Amniotic stem cell (primary cell): Measurements from ENCODE around the gene GOLIM4.
A peak's percentile ranks its signal among the peaks of the same experiment; 100 is the strongest.
"Not testable (repeated sequence)": the region's sequence is repeated elsewhere in the genome, so short reads cannot be mapped to it uniquely, and the experiment has no call there.

ENCODE experiments used
- DNase-seq: peaks from one replicate; lab custom pipeline; 2025; lab: John Stamatoyannopoulos, UW

The GOLIM4 gene

DNA sequence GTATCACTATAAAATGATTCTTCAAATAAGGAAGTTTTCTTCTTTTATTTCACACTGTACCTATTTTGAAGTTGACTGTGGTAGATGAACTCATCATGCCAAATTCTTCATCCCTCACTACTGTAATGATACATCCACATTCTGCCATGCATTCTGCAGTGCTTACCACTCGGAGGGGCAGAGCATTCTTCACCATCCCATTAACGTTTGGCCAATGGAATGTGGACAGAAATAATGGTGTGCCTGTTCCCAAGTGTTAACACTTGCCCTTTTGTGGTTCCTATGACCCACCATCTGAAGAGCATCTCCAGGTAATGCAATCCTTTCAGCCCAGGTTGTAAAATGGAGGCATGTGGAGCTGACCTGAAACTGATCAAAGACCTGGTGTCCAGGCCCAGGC lies 18.6 kb downstream of the GOLIM4 start:
- no peak for DNase-seq

DNA sequence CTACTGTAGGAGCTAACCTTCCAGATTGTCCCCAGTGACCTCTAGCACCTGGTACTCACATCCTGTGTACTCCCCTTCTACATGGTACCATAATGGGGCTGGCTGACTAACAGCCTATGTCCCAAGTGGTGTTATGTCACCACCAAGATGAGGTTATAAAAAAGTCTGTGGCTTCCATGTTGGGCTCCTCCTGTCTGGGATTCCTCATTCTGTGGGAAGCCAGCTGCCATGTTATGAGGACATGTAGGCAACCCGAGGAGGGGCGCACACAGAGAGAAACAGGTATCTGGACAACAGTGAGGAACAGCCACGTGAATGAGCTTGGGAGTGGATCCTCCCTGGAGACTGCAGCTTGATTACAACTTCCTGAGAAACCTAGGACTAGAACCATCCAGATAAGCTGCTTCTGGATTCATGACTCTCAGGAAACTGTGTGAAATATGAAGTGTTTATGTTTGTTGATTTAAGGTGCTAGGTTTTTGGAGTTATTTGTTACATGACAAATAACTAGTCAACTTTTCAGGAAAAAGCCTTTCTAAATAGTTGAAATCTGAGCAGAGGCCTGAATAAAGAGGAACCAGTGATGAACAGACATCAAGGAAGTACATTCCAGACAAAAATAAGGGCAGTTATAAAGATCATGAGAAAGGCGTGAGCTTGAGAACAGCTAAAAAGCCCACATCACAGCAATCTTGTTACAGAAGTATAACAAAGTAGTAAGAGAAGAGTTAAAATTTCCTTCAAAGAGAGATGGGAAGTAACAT lies 21.7 kb downstream of the GOLIM4 start:
- no peak for DNase-seq

DNA sequence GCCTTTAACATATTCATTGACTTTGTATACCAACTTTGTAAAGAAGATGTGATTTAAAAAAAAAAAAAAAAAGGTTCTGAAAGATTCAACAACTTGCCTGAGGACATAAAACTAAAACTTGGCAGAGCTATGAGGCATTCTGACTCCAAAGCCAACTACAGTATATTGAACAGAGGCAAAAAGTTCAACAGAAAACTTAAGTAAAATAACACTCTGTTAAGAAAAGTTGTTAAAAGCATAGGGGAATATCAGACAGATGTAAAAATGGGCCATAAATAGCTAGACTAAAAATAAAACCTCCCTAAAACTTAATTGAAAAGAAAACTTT lies 23.4 kb downstream of the GOLIM4 start:
- DNase-seq, result no peak

DNA sequence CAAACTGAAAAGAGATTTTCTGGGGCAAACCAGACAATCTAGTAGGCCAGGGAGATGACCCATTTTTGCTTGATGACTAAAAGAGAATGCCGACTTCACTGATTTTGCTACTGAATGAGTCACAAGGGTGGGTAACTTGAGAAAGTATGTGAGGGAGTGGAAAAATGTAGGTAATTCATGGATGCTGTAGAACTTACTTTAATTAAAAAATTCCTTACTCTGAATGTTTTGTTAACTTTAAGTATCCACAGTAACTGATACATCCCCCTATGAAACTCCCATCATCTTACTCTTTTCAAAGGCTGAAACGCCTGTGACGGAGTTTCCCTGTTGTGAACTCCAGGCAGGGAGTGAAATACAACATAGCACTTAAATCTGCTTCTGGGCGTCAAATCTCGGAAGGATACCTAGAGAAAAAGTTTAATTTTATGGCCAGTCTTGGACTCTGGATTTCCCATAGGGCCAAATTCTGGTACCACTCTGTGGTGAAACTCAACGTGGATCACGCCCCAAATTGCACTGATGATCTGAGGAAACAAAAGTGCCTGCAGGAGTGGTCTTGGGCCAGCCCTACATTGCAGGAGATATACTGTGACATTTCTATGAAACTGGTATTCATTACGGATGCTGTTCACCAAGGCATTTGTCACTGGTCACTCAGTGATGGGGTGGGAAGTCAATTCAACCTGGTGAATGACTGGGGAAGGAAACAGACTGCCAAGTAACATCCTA lies 24.0 kb downstream of the GOLIM4 start:
- DNase-seq, result peak; percentile 91

DNA sequence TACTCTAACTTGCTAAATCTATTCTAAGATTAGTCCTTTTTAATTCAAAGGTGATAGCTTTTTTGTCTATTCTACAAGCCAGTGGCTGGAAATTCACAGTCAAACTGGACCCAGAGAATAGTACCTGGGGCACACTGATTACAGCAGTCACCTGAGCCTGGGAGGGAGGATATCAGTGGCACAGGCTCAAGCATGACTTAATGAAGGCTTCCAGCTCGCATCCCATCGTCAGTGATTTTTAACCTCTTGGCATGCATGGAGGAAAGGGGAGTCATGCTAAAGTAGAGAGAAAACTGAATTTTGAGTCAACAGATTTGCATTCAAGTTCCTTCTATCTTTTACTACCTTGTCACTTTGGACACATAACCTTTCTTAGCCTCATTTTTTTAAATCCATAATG lies 24.8 kb downstream of the GOLIM4 start:
- DNase-seq, result no peak

DNA sequence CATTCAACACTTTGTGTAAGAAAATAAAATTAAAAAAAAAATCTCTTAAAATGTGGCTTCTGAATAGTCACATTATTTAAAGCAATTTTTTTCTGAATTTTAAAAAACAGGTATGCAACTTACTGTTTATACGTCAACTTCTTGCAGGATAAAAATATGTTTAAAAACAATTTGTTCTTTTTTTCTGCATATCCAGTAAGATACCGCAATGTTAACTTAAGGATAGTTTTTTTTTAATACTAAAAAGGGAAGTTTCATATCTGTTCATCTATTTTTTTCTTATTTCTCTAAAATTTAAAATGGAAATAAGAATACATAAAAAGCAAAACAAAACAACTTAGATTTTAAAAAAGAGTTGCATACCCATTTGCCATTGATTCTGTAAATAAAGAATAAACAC lies 27.4 kb downstream of the GOLIM4 start:
- no peak for DNase-seq

DNA sequence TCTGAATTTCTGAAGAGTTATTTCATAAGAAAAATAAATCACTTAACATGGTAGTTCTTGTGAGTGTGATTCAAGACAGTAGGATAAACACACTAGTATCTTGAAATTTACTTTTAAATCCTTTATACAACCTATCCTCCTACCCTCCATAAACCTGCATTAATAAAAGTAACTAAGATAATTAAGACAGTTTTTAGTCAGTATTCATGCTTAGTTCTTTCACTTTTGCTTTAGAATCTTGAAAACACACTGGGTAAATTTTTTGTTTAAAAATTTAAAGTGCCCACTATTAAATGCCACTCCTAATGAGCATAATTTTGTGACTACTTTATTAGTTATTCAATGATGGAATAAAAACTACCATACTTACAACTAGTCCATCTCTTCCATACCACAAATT lies 28.8 kb downstream of the GOLIM4 start:
- no peak for DNase-seq

DNA sequence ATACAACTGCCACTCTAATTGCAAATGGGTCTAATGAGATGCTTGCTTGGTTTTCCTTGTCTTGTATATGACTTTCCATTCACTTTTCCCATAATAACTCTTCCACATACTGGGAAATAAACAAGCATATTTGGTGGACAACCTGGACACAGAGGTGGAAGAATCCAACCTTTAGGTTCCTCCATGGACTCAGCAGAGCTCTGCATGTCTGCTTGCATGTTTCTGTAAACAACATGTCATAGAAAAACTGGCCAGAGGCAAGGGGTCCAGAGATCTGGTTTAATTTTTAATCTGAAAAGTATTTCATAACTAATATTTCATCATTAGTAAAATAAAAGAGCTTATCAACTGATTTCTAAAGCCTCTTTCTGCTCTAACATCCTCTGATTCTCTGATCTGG lies 30.2 kb downstream of the GOLIM4 start:
- DNase-seq, result no peak

DNA sequence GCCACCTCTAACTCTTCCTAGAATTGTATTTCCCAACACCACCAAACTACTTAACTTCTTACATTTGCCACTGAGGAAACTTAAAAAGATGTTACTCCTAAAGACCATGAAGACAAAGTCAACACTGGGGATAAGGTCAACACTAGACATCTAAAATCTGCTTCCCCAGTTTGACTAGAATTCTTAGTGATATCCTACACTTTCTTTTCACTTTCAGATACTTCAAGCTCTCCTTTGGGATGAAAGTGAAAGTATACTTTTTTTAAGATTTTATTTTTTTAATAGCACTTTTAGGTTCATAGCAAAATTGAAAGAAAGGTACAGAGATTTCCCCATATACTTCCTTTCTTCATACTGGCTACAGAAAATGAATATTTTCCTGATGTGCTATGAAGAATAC lies 32.6 kb downstream of the GOLIM4 start:
- DNase-seq, result no peak

DNA sequence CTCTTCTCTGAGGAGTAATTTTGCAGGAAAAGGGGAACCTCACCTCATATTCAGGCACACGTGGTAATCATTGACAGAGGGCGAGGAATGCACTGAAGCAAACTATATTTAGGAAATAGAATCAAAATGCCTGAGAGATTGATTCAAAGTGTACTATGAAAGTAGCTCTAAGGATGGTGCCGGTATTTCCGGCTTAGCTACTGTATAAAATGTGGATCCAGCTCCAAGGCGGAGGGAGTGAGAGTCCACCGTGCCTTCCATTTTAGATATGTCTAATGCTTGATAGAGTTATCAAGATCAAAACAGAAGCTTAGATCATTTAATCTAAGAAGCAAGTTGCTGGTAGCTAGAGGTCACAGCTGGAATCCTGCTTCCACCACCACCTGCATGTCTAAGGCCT lies 33.0 kb downstream of the GOLIM4 start:
- DNase-seq, result no peak

DNA sequence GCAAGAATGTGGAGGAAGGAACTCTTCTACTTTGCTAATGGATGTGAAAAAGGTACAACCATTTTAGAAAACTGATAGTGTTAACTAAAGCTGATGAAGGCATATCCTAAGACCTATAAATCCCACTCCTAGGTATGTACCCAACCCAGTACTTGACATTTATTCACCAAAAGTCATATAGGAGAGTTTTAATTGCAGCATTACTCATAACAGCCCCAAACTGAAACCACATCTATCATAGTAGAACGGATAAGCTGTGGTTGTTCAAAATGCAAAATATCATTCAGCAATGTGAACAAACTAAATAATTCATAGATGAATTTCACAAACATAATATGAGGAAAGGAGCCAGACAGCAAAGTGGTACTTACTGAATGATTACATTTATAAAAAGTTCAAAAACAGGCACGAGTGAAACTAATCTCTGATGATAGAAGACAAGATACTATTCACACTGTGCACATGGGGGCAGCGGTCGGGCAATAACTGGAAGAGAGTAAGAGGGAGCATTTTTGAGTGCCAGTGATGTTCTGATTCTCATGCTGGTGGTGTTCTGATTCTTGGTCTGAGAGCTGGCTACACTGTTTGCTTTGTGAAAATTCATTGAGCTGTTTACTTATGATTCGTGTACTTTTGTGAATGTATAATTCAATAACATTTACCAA lies 34.3 kb downstream of the GOLIM4 start:
- no peak for DNase-seq

DNA sequence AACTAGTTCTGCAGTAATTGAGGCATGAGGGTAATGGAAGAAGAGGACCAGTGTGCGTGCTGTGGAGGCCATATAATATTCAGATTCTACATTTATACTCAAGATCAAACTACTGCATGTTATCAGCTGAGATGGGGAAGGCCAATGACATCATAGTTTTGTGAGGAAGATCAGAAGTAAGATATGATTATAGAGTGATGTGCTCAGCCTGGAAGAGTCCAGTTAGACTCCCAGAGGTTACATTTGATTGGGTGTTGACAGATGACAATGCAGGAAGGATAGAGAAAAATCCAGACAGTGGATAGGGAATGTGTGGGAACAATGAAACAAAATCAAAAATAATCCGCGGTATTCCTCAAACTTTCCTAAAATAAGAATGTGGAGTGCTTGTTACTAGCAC lies 35.4 kb downstream of the GOLIM4 start:
- DNase-seq, result no peak

DNA sequence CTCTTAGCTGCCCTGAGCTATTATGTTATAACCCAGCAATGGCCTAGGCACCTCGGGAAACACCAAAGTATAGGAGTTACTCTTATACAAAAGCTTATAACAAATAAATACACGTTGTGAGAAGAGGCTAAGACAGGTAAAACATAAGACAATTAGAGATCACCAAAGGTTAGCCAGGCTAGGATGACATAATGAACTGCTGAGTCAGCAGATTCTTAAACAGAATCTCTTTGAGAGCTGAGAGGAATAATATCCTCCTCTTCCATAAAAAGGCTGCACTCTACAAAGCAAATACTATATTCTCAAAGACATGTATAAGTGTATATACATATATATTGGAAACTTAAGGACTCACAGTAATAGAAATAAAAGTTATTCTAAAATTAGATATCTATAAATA lies 37.2 kb downstream of the GOLIM4 start:
- DNase-seq, result no peak

DNA sequence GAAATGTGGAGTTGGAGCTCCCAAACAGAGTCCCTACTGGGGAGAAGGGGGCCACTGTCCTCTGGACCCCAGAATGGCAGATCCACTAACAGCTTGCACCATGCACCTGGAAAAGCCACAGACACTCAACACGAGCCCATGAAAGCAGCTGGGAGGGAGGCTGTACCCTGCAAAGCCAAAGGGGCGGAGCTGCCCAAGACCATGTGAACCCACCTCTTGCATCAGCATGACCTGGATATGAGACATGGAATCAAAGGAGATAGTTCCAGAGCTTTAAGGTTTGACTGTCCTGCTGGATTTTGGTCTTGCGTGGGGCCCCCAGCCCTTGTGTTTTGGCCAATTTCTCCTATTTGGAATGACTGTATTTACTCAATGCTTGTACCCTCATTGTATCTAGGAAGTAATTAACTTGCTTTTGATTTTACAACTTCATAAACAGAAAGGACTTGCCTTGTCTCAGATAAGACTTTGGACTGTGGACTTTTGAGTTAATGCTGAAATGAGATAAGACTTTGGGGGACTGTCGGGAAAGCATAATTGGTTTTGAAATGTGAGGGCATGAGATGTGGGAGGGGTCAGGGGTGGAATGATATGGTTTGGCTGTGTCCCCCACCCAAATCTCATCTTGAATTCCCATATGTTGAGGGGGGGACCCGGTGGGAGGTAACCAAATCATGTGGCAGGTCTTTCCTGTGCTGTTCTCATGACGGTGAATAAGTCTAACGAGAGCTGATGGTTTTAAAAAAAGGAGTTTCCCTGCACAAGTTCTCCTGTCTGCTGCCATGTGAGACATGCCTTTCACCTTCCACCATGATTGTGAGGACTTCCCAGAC lies 39.1 kb downstream of the GOLIM4 start:
- not testable (repeated sequence) for DNase-seq

DNA sequence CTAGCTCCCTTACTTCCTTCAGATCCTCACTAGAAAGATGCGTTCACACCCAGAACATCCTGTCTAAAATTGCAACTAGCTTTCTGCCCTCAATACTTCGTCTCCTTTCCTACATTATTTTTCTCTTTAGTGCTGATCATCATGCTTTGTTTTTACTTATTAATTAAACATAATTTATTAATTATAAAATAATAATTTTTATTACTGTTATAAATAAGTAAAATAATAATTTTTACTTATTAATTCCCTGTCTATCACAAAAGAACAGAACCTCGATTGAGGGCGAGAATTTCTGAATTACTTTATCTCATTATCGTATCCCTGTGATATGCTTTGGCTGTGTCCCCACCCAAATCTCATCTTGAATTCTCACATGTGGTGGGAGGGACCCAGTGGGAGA lies 41.3 kb downstream of the GOLIM4 start:
- no peak for DNase-seq

DNA sequence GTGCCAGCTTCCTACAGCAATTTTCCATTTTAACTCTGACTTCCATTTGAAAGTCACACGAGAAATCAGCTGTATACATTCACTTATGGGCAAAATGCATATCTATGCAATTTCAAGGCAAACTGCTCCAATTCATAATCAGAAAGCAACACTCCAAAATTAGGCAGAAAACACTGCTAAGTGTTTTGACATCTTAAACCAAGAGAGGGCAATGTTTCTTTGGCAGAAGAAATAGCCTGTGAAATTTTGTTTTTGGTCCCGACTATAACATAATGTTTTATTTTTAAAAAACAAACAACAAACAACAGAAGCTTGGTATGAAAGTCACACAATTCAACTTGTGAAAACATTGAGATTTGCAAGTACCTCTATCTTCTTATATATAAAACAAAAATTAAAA lies 42.6 kb downstream of the GOLIM4 start:
- DNase-seq, result no peak

DNA sequence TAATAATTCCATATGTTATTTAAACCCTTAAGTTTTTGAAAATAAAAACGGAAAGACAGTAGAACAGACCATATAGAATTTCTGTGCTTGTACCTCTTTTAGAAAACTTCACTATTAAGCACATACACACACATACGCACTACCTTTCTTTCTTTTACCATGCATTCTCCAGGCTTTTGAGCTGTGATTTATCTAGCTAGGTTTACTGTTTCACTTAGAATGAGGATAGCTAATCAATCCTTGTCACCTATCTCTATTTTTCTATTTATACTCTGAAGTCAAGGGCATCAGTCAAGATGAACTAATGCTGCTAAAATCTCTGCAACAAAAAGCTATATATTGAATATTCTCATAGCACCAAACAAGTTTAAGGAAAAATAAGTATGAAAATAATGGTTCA lies 43.2 kb downstream of the GOLIM4 start:
- no peak for DNase-seq

DNA sequence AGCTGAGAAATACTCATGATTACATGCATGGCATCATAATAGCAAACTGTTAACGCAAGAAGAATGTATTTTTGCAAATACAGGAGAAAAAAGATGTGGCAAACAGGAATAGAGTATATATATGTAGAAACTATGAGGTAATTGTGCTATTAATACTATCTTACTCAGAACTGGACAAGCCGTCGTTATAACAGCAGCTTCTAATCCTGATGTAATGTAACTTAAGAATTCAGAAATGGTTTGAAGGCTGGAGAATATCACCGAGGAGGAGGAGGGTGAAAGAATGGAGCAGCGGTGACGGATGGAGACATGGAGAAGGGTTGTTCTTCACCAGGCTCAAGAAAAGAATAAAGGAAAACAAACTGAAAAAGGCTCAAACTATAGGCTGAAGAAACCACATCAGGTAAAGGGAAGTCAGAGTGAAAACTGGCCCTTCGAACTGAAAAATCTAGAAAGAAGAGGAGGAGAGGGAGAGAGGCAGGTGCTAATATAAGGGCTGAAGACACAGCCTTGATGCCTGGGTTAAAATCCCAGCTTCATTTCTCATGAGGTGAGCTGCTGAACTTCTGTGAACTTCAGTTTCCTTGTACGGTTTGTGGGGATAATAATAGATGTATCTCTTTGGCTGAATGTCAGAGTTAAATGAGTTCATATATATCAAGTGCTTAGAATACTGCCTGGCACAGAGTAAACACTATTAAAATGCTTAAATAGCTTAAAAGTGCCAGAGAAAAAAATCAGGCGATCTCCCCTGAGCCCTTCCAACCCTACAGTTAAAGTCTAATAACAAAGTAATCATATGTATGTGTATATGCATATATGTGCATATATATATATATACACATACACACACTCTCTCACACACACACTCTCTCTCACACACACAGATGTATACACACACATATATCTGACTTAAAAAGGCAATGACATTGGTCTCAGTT lies 43.9 kb downstream of the GOLIM4 start:
- DNase-seq, result no peak

DNA sequence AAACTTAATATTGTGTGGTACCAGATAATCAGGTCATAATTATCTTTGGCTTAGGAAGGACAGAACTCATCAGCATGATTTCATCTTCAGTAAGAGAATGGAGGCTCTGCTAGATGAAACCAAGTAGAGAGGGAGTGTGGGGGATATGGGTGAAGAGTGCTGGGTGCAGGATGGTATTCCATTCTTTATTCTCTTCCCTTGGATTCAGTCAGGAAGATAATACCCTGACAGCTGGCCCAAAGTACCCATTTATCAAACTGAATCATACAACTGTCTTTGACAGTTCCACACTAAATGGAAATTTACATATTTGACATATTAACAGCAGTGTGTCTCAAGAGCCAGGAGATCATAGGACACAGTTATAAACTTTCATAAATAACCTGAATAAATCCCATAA lies 44.7 kb downstream of the GOLIM4 start:
- DNase-seq, result no peak

DNA sequence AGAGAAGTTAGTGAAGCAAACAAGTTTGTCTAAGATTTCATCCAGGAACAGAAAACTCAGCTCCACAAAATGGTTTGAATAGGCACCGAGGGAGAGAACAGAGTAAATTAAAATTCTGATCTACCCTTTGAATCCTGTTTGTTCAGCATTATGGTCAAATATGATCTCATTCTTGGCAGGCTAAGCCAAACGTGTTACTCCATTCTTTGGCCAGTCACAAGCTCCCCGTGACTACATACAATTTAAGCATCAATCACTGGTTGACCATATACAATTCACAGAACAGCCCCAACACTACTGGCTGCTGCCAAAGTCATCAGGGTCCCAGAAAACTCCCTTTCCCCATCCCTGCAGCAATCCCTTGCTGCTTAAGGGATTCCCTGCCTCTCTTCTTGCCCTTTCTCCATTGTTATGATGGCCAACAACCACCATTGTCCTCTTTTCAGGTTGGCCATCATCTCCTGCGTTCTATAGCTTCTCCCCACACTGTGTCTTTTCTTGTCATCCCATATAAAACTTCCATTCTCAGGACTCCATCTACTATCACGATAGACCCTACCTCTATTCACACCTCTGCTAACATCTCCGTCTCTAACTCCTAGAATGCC lies 46.3 kb downstream of the GOLIM4 start:
- DNase-seq, result no peak
